WTC11 (cell line): Measurements from ENCODE around the gene TMEM169.

ENCODE experiments used
- EMX1 ChIP-seq: fragments of 250-450 bp; sonication (Bioruptor Pico); IDR thresholded peaks from 2 replicates; pipeline ENCODE4 v1.8.0; 2021; ENCODE audit warnings: mild to moderate bottlenecking
- ESRRA ChIP-seq: sonication (generic); formaldehyde crosslinking; IDR thresholded peaks from 2 replicates; pipeline ENCODE4 v1.8.1; 2022; ENCODE audit warnings: mild to moderate bottlenecking, missing genetic modification reagents, borderline replicate concordance
- FOXJ3 ChIP-seq: sonication (generic); formaldehyde crosslinking; IDR thresholded peaks from 2 replicates; pipeline ENCODE4 v1.9.0; 2021; ENCODE audit warnings: missing genetic modification reagents, mild to moderate bottlenecking, borderline replicate concordance
- FOXP1 ChIP-seq: sonication (generic); formaldehyde crosslinking; IDR thresholded peaks from 2 replicates; pipeline ENCODE4 v1.8.0; 2022; ENCODE audit warnings: missing genetic modification reagents, mild to moderate bottlenecking, moderate library complexity, borderline replicate concordance
- GABPB1 ChIP-seq: sonication (generic); formaldehyde crosslinking; IDR thresholded peaks from 2 replicates; pipeline ENCODE4 v1.8.1; 2023; ENCODE audit warnings: mild to moderate bottlenecking, missing genetic modification reagents
- IRF2 ChIP-seq: sonication (generic); formaldehyde crosslinking; IDR thresholded peaks from 2 replicates; pipeline ENCODE4 v1.8.0; 2022; ENCODE audit warnings: low read depth, missing genetic modification reagents, borderline replicate concordance
- SMAD3 ChIP-seq: sonication (generic); formaldehyde crosslinking; IDR thresholded peaks from 2 replicates; pipeline ENCODE4 v1.8.0; 2022; ENCODE audit warnings: missing genetic modification reagents, mild to moderate bottlenecking, borderline replicate concordance
- SP1 ChIP-seq: sonication (generic); formaldehyde crosslinking; conservative IDR thresholded peaks from 2 replicates; pipeline ENCODE4 v1.8.1; 2022; ENCODE audit warnings: missing genetic modification reagents
- ZNF263 ChIP-seq: sonication (generic); formaldehyde crosslinking; IDR thresholded peaks from 2 replicates; pipeline ENCODE4 v1.8.1; 2022; ENCODE audit warnings: low read depth, mild to moderate bottlenecking, moderate library complexity, missing genetic modification reagents
- TF ChIP-seq, protein P1 (sequence below): sonication (generic); formaldehyde crosslinking; IDR thresholded peaks from 2 replicates; pipeline ENCODE4 v1.8.1; 2023; ENCODE audit warnings: mild to moderate bottlenecking, missing genetic modification reagents, moderate library complexity
- TF ChIP-seq, protein P2 (sequence below): fragments of 200-600 bp; IDR thresholded peaks from 2 replicates; pipeline ENCODE4 v1.8.0; 2022; ENCODE audit warnings: antibody characterized with exemption
- TF ChIP-seq, protein P3 (sequence below): fragments of 250-450 bp; sonication (Bioruptor Pico); IDR thresholded peaks from 2 replicates; pipeline ENCODE4 v1.9.0; 2021; ENCODE audit warnings: moderate library complexity, mild to moderate bottlenecking, inconsistent platforms, borderline replicate concordance
- TF ChIP-seq, protein P4 (sequence below): sonication (generic); formaldehyde crosslinking; IDR thresholded peaks from 2 replicates; pipeline ENCODE4 v1.8.0; 2023; ENCODE audit warnings: missing genetic modification reagents

DNA sequence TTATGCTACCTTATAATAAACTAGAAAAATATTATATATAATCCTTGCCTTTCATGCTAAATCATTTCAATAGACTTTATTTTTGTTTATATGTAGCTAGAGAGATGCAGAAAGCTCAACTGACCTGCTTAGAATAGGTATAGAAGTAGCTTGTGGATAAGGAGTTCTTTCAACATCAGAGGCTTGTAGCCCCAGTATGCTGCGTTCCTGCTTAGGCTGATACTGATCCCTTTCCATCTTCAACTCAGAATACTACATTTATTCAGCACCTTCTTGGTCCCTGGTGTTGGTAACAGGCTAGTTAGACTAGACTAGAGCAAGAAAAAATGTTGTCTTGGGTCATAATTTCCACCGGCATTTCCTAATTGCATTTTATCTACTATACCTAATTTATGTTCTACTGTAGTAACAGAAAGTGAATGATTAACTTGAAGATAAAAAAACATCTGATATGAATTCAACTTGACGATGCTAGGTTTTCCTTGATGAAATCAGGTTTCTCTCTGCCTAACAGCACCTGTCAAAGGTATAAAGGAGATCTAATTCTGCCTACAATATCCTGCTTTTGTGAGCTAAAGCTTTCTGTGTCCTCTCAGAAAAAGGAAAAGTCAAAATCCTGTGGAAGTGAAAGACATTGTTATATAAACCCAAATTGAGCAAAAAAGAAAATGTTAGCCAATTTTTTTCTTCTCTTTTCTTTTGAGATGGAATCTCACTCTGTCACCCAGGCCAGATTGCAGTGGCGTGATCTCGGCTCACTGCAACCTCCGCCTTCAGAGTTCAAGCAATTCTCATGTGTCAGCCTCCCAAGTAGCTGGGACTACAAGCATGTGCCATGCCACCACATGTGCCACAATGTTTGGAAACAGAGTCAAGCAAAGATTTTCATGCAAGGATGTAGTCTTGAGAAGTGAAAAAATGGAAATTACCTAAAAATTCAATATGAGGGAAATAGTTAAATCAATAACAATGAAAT lies 5.9 kb upstream of the TMEM169 start:
- TF ChIP-seq, protein P1, sequence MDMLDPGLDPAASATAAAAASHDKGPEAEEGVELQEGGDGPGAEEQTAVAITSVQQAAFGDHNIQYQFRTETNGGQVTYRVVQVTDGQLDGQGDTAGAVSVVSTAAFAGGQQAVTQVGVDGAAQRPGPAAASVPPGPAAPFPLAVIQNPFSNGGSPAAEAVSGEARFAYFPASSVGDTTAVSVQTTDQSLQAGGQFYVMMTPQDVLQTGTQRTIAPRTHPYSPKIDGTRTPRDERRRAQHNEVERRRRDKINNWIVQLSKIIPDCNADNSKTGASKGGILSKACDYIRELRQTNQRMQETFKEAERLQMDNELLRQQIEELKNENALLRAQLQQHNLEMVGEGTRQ (CRISPR knock-in tag): no peak
- TF ChIP-seq, protein P2, sequence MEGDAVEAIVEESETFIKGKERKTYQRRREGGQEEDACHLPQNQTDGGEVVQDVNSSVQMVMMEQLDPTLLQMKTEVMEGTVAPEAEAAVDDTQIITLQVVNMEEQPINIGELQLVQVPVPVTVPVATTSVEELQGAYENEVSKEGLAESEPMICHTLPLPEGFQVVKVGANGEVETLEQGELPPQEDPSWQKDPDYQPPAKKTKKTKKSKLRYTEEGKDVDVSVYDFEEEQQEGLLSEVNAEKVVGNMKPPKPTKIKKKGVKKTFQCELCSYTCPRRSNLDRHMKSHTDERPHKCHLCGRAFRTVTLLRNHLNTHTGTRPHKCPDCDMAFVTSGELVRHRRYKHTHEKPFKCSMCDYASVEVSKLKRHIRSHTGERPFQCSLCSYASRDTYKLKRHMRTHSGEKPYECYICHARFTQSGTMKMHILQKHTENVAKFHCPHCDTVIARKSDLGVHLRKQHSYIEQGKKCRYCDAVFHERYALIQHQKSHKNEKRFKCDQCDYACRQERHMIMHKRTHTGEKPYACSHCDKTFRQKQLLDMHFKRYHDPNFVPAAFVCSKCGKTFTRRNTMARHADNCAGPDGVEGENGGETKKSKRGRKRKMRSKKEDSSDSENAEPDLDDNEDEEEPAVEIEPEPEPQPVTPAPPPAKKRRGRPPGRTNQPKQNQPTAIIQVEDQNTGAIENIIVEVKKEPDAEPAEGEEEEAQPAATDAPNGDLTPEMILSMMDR: no peak
- TF ChIP-seq FOXP1 (no peak), ESRRA (CRISPR knock-in tag) (no peak), GABPB1 (no peak), EMX1 (no peak), FOXJ3 (CRISPR knock-in tag) (no peak), ZNF263 (no peak), SP1 (CRISPR knock-in tag) (no peak), IRF2 (CRISPR knock-in tag) (no peak), SMAD3 (CRISPR knock-in tag) (no peak)
- TF ChIP-seq, protein P3, sequence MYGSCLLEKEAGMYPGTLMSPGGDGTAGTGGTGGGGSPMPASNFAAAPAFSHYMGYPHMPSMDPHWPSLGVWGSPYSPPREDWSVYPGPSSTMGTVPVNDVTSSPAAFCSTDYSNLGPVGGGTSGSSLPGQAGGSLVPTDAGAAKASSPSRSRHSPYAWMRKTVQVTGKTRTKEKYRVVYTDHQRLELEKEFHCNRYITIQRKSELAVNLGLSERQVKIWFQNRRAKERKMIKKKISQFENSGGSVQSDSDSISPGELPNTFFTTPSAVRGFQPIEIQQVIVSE (CRISPR knock-in tag): no peak
- TF ChIP-seq, protein P4, sequence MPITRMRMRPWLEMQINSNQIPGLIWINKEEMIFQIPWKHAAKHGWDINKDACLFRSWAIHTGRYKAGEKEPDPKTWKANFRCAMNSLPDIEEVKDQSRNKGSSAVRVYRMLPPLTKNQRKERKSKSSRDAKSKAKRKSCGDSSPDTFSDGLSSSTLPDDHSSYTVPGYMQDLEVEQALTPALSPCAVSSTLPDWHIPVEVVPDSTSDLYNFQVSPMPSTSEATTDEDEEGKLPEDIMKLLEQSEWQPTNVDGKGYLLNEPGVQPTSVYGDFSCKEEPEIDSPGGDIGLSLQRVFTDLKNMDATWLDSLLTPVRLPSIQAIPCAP (CRISPR knock-in tag): no peak
